Liver (tissue), 3 donors: ENCODE results near the gene NSMF.
"Not testable (repeated sequence)": the region's sequence is repeated elsewhere in the genome, so short reads cannot be mapped to it uniquely, and the experiment has no call there.

Source experiments
- JUND ChIP-seq, 2 donors: IDR thresholded peaks; 2 replicates each; pipeline ENCODE4 v1.6.1; 2016; ENCODE audit warnings: antibody characterized with exemption in 2 of 2
- NR2F2 ChIP-seq: IDR thresholded peaks from 2 replicates; pipeline ENCODE4 v1.6.1; 2016; ENCODE audit warnings: antibody characterized with exemption
- RAD21 ChIP-seq, 2 donors: IDR thresholded peaks; 2 replicates each; pipeline ENCODE4 v1.6.1; 2016; ENCODE audit warnings: antibody characterized with exemption in 2 of 2, mild to moderate bottlenecking in 2 of 2
- SP1 ChIP-seq: IDR thresholded peaks from 2 replicates; pipeline ENCODE4 v1.6.1; 2018; ENCODE audit warnings: antibody characterized with exemption, mild to moderate bottlenecking
- YY1 ChIP-seq: IDR thresholded peaks from 2 replicates; pipeline ENCODE4 v1.6.1; 2016; ENCODE audit warnings: antibody characterized with exemption, mild to moderate bottlenecking
- TF ChIP-seq, protein P1 (sequence below): IDR thresholded peaks from 2 replicates; pipeline ENCODE4 v1.6.1; 2016; ENCODE audit warnings: antibody characterized with exemption, mild to moderate bottlenecking
- TF ChIP-seq, protein P2 (sequence below): fragments of 150-350 bp; IDR thresholded peaks from 2 replicates; pipeline ENCODE4 v1.5.1; 2017; ENCODE audit warnings: improper control_type of control experiment, low read depth, low read length; ENCODE audit not compliant: missing input control
- donor health status: healthy.
- donor health status: healthy.

DNA sequence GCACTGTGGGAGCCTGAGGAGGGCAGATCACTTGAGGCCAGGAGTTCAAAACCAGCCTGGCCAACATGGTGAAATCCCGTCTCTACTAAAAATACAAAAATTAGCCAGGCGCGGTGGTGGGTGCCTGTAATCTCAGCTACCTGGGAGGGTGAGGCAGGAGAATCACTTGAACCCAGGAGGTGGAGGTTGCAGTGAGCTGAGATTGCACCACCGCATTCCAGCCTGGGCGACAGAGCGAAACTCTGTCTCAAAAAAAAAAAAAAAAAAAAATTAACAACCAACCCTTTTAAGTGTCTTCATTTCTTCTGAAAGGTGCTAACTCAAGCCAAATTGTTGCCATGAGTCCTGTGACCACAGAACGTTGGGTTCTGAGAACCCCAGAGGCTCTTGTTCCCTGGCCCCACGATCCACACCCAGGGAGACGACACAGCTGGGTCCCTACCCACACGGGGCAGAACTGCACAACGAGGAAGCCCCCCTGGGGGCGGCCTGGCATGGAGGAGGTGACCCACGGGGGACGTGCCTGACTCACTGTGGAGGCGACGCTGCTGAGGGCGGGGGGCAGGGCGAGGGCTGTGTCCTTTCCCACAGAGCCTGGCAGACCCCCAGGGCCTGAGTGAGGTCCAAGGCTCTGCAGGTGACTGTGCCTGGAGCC lies 48.8 kb downstream of the NSMF start:
- TF ChIP-seq, protein P1, sequence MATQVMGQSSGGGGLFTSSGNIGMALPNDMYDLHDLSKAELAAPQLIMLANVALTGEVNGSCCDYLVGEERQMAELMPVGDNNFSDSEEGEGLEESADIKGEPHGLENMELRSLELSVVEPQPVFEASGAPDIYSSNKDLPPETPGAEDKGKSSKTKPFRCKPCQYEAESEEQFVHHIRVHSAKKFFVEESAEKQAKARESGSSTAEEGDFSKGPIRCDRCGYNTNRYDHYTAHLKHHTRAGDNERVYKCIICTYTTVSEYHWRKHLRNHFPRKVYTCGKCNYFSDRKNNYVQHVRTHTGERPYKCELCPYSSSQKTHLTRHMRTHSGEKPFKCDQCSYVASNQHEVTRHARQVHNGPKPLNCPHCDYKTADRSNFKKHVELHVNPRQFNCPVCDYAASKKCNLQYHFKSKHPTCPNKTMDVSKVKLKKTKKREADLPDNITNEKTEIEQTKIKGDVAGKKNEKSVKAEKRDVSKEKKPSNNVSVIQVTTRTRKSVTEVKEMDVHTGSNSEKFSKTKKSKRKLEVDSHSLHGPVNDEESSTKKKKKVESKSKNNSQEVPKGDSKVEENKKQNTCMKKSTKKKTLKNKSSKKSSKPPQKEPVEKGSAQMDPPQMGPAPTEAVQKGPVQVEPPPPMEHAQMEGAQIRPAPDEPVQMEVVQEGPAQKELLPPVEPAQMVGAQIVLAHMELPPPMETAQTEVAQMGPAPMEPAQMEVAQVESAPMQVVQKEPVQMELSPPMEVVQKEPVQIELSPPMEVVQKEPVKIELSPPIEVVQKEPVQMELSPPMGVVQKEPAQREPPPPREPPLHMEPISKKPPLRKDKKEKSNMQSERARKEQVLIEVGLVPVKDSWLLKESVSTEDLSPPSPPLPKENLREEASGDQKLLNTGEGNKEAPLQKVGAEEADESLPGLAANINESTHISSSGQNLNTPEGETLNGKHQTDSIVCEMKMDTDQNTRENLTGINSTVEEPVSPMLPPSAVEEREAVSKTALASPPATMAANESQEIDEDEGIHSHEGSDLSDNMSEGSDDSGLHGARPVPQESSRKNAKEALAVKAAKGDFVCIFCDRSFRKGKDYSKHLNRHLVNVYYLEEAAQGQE = not testable (repeated sequence)
- TF ChIP-seq, protein P2, sequence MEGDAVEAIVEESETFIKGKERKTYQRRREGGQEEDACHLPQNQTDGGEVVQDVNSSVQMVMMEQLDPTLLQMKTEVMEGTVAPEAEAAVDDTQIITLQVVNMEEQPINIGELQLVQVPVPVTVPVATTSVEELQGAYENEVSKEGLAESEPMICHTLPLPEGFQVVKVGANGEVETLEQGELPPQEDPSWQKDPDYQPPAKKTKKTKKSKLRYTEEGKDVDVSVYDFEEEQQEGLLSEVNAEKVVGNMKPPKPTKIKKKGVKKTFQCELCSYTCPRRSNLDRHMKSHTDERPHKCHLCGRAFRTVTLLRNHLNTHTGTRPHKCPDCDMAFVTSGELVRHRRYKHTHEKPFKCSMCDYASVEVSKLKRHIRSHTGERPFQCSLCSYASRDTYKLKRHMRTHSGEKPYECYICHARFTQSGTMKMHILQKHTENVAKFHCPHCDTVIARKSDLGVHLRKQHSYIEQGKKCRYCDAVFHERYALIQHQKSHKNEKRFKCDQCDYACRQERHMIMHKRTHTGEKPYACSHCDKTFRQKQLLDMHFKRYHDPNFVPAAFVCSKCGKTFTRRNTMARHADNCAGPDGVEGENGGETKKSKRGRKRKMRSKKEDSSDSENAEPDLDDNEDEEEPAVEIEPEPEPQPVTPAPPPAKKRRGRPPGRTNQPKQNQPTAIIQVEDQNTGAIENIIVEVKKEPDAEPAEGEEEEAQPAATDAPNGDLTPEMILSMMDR = not testable (repeated sequence)
- not testable (repeated sequence) for TF ChIP-seq NR2F2; SP1; JUND (IDR thresholded peaks at IDR 0.05); RAD21 (IDR thresholded peaks at IDR 0.05); YY1
